ENCODE data around the gene RASAL2.

Gene RASAL2

GRCh38 chr1:178180405-178180804 is 86.5 kb downstream of the RASAL2 start:
- Histone ChIP-seq H2AFZ (ENCODE audit: low read depth, low read length, severe bottlenecking) (no peak overlapping the region), H3K36me3 (ENCODE audit: low read length) (no peaks in the 10 kb centered on the region), H3K9ac (ENCODE audit: low read length) (no peak overlapping the region), H3K4me2 (ENCODE audit: low read depth, low read length, poor library complexity, severe bottlenecking) (no peak overlapping the region), H3K27ac (ENCODE audit: low read depth, low read length) (no peak overlapping the region), H4K20me1 (ENCODE audit: low read depth, low read length) (no peaks in the 10 kb centered on the region), H3K9me2 (replicated peaks; ENCODE audit: insufficient read depth, low read length) (no peaks in the 10 kb centered on the region), H3F3A (ENCODE audit: insufficient read depth) (no peaks in the 10 kb centered on the region), H3K79me2 (ENCODE audit: insufficient read depth, low read length) (no peaks in the 10 kb centered on the region), H3K9me3 (ENCODE audit: insufficient read depth, low read length) (no peaks in the 10 kb centered on the region), H3K27me3 (ENCODE audit: low read length) (no peaks in the 10 kb centered on the region), H3K4me3 (ENCODE audit: insufficient read depth, low read length, poor library complexity, severe bottlenecking) (no peak overlapping the region)
- no peak for TF ChIP-seq CTCF (IDR thresholded peaks at IDR 0.05; ENCODE audit: insufficient read depth, low read length, poor library complexity, severe bottlenecking)
- TF ChIP-seq EZH2phosphoT487 (conservative IDR thresholded peaks at IDR 0.05; ENCODE audit: low read length): no peak

GRCh38 chr1:178183796-178184195 is 89.9 kb downstream of the RASAL2 start:
- no peaks in the 10 kb centered on the region for H3K79me2 ChIP-seq (ENCODE audit: insufficient read depth, low read length)

GRCh38 chr1:178188306-178188705 is 94.4 kb downstream of the RASAL2 start:
- H3K9me2 ChIP-seq (replicated peaks; ENCODE audit: insufficient read depth, low read length): no peaks in the 10 kb centered on the region
- no peaks in the 10 kb centered on the region for H3K79me2 ChIP-seq (ENCODE audit: insufficient read depth, low read length)
- no peak overlapping the region for H3K4me2 ChIP-seq (ENCODE audit: low read depth, low read length, poor library complexity, severe bottlenecking)
- no peak overlapping the region for H2AFZ ChIP-seq (ENCODE audit: low read depth, low read length, severe bottlenecking)
- H3K9ac ChIP-seq (ENCODE audit: low read length): no peak overlapping the region
- no peak overlapping the region for H3K4me3 ChIP-seq (ENCODE audit: insufficient read depth, low read length, poor library complexity, severe bottlenecking)
- H3K27ac ChIP-seq (ENCODE audit: low read depth, low read length): no peak overlapping the region
- TF ChIP-seq EZH2phosphoT487 (conservative IDR thresholded peaks at IDR 0.05; ENCODE audit: low read length): no peak
- no peak for TF ChIP-seq CTCF (IDR thresholded peaks at IDR 0.05; ENCODE audit: insufficient read depth, low read length, poor library complexity, severe bottlenecking)
- H3K36me3 ChIP-seq (ENCODE audit: low read length): no peaks in the 10 kb centered on the region
- H3K27me3 ChIP-seq (ENCODE audit: low read length): no peaks in the 10 kb centered on the region
- H3F3A ChIP-seq (ENCODE audit: insufficient read depth): no peaks in the 10 kb centered on the region
- H4K20me1 ChIP-seq (ENCODE audit: low read depth, low read length): no peaks in the 10 kb centered on the region
- no peaks in the 10 kb centered on the region for H3K9me3 ChIP-seq (ENCODE audit: insufficient read depth, low read length)

More at GRCh38 chr1:178183796-178184195, 89.9 kb downstream of the RASAL2 start:
- H3K36me3 ChIP-seq (ENCODE audit: low read length): no peaks in the 10 kb centered on the region
- no peak overlapping the region for H3K9ac ChIP-seq (ENCODE audit: low read length)
- no peaks in the 10 kb centered on the region for H4K20me1 ChIP-seq (ENCODE audit: low read depth, low read length)
- H3K9me3 ChIP-seq (ENCODE audit: insufficient read depth, low read length): no peaks in the 10 kb centered on the region
- no peaks in the 10 kb centered on the region for H3K27me3 ChIP-seq (ENCODE audit: low read length)
- H2AFZ ChIP-seq (ENCODE audit: low read depth, low read length, severe bottlenecking): no peak overlapping the region
- H3K4me3 ChIP-seq (ENCODE audit: insufficient read depth, low read length, poor library complexity, severe bottlenecking): no peak overlapping the region
- no peaks in the 10 kb centered on the region for H3K9me2 ChIP-seq (replicated peaks; ENCODE audit: insufficient read depth, low read length)
- TF ChIP-seq CTCF (IDR thresholded peaks at IDR 0.05; ENCODE audit: insufficient read depth, low read length, poor library complexity, severe bottlenecking) (no peak), EZH2phosphoT487 (conservative IDR thresholded peaks at IDR 0.05; ENCODE audit: low read length) (no peak)
- H3K4me2 ChIP-seq (ENCODE audit: low read depth, low read length, poor library complexity, severe bottlenecking): no peak overlapping the region
- H3F3A ChIP-seq (ENCODE audit: insufficient read depth): no peaks in the 10 kb centered on the region
- H3K27ac ChIP-seq (ENCODE audit: low read depth, low read length): no peak overlapping the region
